IPS DF 19.7 (cell line): Measurements from ENCODE around the gene POLR3G.
A peak's percentile ranks its signal among the peaks of the same experiment; 100 is the strongest.

Experiments used
- DNase-seq: peaks from one replicate; pipeline ENCODE4 v3.0.0-alpha.2; 2013; ENCODE audit warnings: low read depth, low spot score

POLR3G gene, protein sequence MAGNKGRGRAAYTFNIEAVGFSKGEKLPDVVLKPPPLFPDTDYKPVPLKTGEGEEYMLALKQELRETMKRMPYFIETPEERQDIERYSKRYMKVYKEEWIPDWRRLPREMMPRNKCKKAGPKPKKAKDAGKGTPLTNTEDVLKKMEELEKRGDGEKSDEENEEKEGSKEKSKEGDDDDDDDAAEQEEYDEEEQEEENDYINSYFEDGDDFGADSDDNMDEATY

DNA sequence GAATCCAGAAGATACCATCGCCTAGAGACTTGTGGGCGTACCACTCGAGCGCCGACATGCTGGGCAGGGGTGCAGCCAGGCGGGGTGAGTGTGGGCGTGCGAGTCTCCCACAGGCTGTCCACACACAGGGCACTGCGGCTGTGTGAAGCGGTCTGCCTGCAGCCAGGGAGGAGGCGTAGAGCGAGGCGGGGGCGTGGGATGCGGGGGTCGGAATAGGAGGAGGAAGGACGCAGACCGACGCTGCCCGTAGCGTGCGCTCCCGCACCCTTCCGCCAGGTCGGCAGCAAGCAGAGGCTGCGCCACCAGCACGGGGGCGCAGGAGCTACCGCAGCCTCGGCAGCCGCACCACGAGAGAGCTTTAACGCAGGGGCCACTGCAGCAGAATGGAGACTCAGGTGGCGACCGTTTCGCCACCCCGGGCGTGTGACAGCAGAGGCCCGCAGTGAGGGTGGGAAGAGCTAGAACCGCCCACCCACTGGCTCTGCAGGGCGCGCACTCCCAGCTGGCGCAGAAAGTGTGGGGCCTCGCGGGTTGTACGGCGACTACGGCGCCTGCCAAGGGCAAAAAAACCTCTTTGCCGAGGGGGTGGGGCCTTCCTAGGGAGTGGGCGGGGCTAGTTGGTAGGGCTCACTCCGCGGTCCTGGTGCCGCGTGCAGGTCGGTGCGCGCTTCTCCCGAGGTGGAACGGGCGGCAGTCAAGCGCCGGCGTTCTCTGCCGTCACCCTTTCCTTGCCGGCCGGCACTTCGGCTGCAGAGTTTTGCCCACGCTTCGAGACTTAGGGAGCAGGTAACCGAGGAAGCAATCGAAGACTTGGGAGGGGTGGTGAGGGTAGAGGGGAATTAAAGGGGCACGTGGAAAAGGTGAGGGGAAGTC is at the start of gene POLR3G, which contains the start of gene MBLAC2:
TSS of gene POLR3G (plus strand) at position 630 of the 873 bp plus-strand sequence. CDS start 10,704 bp downstream, outside the sequence.
TSS of gene MBLAC2 (minus strand) at position 537 of the 873 bp plus-strand sequence. CDS start at position 58, 479 bp downstream.
- DNase-seq, result peak; percentile 63

DNA sequence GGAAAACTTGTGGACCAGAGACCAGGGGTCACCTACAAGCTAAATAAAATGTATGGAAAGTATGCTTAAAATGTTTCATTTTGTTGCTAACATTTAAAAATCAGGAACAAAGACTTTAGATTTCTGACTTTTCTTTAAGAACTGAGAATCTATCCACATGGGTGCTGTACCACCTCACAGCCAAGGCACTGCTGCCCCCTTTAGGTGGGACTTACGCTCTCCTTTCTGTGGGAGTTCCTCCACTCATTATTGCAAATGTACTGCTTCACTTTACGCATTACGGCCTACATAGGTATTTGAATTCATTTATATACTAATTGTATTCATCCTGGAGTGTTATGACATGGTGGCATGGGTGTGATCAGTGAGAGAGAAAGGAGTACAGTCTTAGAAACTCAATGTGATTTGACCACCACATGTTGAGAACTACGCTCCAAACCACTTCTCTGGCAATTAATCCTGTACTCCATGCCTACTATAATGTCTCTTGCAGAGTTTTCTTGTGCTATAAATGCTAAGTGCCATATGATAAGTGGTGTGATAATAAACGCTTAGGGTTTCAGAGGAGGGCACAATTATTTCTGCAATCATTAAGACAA is 40.4 kb upstream of the POLR3G start:
- DNase-seq, result peak; percentile 12

DNA sequence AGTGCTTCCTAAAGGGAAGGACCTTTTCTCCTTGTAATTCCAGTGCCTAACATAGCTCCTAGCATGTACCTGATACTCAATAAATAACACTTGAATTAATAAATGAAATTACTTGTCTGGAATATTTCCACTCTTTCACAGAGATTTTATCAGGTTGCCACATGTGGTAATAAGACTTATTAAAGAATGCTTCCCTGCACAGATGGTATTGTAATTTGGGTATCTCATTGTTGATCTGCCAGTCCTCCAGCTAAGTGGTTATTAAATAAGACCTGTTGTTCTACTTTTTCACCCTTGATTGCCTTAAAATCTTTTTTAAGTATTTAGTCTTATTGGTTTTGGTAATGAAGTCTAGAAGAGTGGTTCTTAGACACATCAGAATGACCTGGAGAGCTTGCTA is 37.0 kb upstream of the POLR3G start:
- DNase-seq, result no peak

DNA sequence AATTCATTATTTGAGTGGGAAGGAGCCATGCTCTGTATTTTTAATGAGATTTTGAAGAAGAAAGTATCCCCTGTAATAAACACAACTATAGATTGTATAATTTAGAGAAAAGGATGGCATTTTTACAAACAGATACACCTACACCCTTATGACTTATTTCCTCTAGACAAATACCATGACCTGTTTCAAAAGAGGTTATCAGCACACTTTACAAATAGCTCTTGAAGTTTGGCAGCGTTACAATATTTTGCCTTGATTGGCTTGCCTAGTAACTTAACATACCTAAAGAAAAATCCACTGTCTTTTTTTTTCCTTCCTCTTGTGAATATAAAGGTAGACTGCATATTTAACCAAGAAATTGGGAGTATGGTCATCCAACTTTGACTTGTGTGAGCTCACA is 36.6 kb upstream of the POLR3G start:
- DNase-seq, result no peak

DNA sequence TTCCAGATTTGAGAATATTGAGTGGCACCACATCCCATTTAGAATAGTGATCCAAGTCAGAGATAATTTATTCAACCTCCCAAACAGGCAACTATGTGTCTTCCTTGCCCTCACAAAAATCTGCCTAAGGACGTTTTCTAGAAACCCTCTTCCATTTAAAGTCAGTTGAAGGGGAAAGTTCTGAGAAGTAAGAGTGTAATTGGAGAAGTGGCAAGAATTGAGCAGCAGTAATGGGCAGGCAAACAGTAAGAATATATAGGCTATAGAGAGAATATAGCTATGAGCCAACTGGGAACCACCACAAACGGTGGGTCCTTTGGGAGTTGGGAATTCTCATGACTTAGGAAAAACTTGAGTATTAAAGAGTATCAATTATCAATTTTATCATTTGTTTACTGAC is 34.0 kb upstream of the POLR3G start:
- DNase-seq, result no peak

DNA sequence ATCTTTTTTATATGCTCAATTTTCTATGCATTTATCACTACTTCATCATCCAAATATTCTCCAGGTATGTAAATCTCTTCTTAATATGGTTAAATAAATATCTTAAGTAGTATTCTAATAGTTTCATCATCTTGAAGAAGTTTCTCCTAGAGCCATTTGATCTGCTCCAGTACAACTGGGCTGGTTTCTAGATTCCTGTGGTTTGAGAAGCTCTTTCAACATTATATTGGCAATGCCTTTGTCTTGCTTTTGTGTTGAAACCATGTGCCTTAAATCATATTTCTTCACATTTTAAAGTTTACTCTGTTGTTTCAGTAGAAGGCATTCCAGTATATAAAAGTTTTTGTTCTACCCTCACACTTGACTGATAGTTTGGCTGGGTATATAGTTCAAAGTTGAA is 27.7 kb upstream of the POLR3G start:
- DNase-seq, result no peak

DNA sequence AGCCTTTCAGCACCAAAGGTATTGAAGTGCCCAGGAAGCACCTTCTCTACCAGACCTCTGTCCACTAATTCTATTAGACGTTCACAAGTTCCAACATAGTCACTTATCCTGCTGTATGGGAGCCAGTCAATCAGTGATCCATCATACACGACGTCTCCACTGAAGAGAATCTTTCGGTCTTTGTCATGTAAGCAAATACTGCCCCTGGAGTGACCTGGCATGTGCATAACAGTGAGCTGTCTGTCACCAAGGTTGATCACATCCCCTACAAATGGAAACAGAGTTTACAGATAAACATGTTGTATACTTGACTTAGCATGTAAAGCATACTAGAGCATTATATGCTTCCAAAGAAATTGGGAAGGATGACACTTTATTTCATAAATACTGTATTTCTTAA is 13.4 kb upstream of the POLR3G start:
- DNase-seq, result no peak

DNA sequence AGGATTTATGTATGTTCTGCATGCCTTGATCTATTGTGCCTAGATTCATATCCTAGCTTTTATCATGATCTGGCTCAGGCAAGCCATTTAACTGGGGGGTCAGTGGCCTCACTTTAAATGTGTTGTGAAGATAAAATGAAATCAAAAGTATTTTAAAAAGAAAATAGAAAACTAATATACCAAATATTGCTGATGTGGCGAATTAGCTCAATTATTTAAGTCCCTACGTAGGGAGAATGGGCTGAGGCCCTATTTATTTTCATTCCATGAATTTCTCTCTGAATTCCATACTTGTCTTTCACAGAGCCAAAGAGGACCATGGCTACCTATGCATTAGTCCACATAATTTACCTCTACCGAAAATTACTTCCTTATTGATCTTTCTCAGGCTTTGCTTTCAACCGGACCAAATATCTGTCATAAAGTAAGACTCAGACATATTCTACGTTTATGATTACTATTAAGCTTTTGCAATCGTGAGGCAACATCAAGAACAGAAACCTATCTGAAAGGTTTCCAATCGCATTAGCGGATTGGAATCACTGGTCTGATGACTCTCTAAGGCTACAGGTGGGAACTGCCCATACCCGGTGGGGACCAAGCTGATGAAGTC is 1.8 kb upstream of the POLR3G start:
- no peak for DNase-seq

DNA sequence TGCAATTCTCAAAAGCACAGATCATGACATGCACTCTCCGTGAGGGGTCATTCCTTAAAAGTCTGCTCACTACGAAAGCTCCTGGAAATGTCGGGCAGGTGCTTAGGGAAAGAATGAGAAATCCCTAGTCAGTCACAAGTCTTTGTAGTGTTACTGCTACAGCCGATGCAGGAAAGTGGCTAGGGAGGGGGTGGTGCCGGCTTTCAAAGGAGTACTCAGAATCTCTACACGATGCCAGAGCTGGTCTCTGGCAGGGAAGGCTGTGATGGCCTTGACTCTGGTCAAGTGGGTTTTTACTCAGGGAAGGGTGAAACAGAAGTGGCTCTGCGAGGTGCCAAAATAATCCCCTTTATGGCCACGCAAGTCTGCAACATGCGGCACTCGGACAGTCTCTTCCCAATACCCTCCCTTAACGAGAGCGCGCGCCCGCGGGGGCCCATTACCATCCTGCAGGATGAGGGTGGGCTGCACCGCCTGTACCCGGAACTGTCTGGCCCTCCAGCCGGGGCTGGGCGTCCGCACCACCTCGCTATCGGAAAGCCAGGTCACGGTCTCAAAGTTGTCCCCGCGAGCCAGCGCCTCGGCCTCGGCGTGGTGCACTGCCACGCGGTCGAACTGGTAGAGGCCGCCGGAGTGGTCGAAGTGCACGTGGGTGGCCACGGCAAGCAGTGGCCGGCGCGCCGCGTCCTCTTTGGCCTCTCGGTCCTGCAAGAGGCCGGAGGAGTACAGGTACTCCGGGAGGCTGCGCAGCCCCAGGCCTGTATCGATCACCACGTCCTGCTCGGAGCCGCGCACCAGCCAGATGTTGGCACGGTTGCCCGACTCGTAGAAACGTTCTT is 1.0 kb upstream of the POLR3G start:
- no peak for DNase-seq

DNA sequence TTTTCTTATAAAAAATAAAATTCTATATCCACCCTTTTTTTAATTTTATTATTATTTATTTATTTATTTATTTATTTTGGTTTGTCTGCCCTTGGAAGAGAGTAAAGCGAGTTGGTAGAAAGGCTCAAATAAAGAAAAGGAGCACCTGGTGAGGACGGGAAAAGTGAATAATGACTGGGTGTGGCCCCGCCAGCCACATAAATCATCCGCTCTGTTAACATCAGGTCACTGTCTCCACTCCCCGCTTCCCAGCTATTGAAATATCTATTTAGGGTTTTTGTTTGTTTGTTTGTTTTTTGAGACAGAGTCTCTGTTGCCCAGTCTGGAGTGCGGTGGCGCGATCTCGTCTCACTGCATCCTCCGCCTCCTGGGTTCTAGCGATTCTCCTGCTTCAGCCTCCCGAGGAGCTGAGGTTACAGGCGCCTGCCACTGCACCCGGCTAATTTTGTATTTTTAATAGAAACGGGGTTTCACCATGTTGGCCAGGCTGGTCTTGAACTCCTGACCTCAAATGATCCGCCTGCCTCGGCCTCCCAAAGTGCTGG is 844 bp downstream of the POLR3G start:
- DNase-seq, result no peak

DNA sequence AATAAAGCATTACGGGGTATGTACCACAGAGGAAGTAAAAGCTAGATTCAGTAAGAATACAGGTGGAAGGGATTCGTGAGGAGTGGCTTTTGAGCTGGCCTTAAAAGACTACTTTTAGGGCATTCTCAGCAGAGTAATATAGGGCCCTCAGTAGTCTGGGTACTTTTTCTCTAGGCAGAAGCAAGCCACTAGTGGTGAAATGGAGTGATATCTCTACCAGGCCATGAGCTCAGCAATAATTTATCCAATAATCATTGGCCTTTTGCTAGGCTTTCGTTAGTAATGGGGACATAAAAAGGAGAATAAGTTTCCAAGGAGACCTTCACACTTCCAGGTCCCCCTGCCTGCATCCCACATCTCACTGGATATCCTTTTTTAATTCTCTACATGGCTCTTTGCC is 1.7 kb downstream of the POLR3G start:
- DNase-seq, result no peak

DNA sequence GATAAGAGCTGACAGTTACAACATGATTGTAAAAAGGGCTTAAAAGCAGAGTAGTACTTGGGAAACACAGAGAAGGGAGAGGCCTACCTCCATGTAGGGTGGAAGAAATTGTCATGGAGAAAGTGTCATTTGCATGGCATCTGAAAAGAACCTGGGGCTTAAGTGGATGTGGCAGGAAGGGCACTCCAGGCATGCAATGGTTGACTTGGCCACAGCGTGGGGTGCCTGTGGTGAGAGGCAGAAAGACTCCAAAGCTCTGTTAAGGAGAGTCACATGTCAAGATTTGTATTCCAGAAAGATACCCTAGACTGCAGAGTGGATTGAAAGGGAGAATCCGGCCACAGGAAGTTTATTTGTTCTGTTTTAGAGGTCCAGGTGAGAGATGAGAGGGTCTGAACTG is 2.4 kb downstream of the POLR3G start:
- peak; percentile 82 for DNase-seq

DNA sequence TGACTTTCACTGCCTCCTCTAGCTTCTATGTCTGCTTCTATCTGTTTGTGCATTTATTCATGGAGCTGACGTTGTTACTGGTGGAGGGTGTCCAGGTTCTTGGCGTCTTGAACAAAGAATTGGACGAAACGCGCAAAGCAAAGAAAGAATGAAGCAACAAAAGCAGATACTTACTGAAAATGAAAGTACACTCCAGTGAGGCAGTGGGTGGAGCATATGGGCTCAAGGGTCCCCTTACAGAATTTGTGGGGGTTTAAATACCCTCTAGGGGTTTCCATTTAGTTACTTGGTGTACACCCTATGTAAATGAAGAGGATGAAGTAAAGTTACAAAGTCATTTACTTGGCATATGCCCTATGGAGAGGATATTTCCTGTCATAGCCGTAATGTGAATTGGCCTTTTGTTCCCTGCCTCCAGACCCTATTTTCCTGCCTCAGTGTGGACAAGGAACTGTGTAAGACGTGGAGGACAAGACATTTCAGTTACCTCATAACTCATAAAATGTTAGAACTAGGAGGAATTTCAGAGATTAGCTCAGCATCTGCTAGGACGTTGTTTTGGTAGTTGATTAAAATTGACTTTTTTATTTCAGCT is 3.1 kb downstream of the POLR3G start:
- DNase-seq, result no peak

DNA sequence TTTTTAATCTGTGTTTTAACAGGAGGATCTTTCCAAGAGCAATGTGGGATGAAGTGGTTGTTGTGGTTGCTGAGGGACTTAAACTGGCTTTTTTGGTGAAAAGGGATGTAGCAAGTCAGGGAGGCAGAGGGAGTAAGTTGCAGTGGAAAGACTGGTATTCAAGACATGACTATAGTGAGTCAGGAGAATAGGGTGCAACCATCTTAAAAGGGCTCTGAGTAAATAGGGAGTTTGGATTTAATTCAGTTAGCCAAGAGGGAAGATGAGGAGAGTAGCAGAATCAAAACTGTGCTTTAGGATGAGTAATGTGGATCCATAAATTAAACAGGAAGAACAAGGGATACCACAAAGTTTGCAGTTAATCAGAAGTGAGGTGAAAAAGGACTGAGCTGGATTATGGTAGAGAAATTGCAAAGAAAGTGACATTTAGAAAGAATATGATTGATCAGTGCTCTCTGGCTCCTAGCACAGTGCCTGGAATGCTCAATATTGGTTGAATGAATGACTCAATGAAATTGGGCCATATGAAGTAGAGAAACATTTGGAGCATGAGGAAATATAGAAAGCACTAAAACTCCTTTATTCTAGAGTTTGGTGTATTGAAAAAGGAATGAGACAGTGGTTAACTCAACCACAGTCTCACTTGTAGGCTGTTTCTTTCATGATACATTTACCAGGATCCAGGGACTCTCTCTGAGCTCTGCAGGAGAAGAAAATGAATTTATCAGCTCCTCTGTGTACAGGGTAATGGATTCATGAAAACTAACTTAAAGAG is 5.1 kb downstream of the POLR3G start:
- DNase-seq, result no peak

DNA sequence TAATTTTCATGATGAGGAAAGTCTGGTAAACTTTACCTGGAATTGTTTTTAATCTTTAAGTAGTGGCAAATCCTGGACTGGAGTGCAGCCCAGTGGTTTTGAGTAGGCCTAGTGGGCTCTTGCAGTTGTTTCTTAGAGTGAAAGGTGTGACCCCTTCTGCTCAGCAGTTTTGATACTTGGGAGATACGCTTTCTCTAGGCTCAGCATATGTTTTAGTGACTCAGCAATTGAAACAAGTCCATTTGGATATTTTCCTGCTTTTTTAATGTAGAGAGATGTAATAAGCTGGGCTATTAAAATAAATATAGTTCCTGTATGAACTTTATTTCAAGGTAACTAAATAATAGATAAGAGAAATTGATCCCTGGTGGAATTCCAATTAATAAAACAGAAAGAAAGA is 6.0 kb downstream of the POLR3G start:
- no peak for DNase-seq

DNA sequence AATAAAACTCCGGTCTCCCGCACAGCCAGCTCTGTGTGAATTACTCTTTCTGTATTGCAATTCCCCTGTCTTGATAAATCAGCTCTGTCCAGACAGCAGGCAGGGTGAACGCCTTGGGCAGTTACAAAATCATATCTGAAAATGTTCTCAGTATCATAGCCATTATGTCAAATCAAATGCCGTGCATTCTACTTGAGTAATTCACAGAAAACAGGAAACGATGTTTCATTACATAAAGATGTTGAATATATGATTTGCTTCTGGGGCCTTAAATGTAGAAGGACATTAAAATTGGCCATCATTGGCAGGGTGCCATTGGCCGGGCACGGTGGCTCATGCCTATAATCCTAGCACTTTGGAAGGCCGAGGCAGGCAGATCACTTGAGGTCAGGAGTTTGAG is 8.5 kb downstream of the POLR3G start:
- DNase-seq, result no peak

DNA sequence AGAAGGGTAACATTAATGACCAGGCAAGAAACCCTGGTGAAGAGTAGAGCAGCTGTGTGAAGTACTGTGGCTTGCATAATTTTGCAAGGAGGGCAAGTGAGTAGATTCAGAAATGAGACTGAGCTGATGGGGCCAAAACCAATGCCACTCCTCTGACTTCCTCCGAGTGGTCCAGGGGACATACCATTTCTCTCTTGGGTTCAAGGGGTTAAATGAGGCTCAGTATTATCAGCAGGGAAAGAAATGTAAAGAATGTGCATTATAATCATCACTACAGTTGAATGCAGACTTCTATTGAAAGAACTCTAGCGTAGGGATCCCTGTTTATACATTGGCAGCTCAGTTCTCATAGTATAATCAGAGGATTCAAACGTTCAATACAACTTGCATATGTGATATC is 9.9 kb downstream of the POLR3G start:
- DNase-seq, result no peak

DNA sequence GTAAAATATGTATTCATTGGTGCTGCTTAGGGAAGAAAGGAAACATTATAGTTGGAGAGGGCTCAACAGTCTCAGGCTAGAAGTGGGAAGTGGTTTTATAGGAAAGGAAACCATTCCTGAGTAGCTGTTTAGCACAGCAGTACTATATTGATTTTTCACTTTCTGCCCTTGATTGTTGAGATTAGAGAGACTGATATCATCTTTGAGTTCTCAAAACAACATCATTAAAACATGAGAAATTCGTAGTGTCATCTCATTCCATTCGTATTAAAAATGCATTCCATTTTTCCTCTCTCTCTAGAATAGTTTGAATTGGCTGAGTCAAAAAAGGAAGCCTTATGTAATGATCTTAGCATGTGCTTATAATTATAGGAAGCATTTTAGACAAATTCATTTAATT is 14.1 kb downstream of the POLR3G start:
- DNase-seq, result no peak

DNA sequence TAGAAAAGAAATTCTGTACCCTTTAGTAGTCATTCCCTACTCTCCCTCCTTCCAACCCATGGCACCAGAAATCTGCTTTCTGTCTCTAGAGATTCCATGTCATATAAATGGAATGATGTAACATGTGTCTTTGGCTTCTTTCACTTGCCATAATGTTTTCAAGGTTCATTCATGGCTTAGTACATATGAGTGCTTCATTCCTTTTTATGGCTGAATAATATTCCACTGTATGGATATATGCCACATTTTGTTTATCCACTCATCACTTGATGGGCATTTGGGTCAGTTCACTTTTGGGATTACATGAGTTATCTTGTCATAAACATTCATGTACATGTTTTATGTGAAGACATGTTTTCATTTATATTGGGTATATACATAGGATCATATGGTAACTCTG is 19.4 kb downstream of the POLR3G start:
- no peak for DNase-seq

DNA sequence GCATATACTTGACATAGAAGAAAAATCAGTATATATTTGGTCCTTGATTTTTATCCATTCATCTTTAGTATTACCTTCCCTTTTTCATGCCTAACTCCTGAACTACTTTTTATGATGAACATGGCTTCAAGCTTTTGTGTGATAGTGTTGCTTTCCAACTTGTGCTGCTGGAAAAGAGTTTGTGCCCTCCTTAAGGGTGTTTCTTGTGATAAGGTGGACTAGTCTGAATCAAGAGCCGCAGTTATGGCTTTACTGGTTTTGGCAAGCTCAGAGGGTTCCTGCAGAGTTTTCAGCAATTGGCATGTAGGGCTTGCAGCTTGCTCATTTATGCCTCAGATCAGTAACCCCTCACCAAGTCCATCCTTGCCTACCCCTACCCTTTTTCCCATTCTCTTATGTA is 20.5 kb downstream of the POLR3G start:
- DNase-seq, result no peak
